AG04449 (cell line): Measurements from ENCODE around the gene CSK.
"Not testable (repeated sequence)": the region's sequence is repeated elsewhere in the genome, so short reads cannot be mapped to it uniquely, and the experiment has no call there.

Source experiments
- CTCF ChIA-PET: fragments of 350-600 bp; formaldehyde crosslinking; extraction: SDS; loops from one replicate; lab custom pipeline; 2021; ENCODE audit warnings: antibody characterized with exemption; lab: Yijun Ruan, JAX
- POLR2A ChIA-PET: fragments of 400-600, 350-600 bp; formaldehyde crosslinking; extraction: SDS; loops from one replicate; lab custom pipeline; 2020; ENCODE audit warnings: antibody characterized with exemption, inconsistent platforms; lab: Yijun Ruan, JAX
- DNase-seq: peaks from one replicate; pipeline ENCODE4 v3.0.0-alpha.2; 2010; ENCODE audit warnings: low read depth, low spot score
- H3K4me3 ChIP-seq: 2 replicates; pipeline ENCODE4 v1.5.1; 2011; ENCODE audit warnings: low read depth, mild to moderate bottlenecking, control low read depth, low read length
- TF ChIP-seq, protein P1 (sequence below): IDR thresholded peaks from one replicate; pipeline ENCODE4 v1.5.1; 2011; ENCODE audit warnings: mild to moderate bottlenecking, moderate library complexity, low read length, control low read depth, inconsistent platforms; ENCODE audit not compliant: insufficient read depth; ENCODE audit errors: missing control alignments

The CSK gene

DNA sequence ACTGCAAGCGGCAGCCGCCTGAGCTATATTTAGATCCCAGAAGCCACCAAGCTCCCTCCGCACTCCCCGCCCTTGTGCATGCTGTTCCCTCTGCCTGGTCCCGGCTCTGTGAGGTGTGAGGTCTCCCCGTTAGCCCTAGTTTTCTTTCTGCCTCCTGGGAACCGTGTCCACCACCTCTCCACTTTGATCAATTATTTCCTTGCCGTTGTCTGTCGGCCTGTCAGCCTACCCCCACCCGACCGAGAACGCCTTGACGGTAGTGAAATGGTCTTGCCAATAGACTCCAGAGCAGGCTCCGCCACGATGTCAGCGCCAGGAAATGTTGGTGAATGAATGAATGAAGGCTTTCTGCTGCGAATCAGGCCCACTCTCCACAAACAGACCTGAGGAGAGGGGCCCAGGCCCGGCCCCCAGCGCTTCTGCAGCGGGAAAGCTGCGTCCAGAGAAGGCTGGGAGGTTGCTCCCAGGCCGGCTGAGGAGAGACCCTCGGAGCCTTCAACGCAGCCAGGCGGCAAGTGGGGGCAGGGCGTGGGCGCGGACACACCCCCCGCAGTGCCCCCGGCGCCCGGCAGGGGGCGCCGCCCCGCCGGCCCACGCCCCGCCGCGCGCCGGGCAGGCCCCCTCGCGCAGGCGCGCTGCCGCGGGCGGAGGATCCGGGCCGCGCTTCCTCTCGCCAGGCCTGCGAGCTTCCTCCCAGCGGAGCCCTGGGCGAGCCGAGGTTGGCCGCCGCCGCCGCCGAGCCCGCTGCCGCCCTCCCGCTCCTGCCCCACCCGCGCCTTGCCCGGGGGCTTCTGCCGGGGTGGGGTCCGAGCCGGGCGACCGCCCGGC, at the start of gene CSK:
TSS of gene CSK (plus strand) at position 650 of the 828 bp plus-strand sequence. CDS start 16,218 bp downstream, outside the sequence.
- ChIA-PET CTCF (interaction anchor here (0.6 to 33.5 kb wide), 29 partner anchors 10 to 423 kb away, joined by 3 to 1672 read pairs (median 4); partner anchors contain the start of genes CLK3, CPLX3, FAM219B and MPI), POLR2A (interaction anchor here (0.6 to 1.2 kb wide), 2 partner anchors 125 to 214 kb away, joined by 3 to 6 read pairs; partner anchors contain the start of genes FAM219B and SCAMP5)
- H3K4me3 ChIP-seq, result peak within 1 kb of the TSS; percentile 78
- TF ChIP-seq, protein P1, sequence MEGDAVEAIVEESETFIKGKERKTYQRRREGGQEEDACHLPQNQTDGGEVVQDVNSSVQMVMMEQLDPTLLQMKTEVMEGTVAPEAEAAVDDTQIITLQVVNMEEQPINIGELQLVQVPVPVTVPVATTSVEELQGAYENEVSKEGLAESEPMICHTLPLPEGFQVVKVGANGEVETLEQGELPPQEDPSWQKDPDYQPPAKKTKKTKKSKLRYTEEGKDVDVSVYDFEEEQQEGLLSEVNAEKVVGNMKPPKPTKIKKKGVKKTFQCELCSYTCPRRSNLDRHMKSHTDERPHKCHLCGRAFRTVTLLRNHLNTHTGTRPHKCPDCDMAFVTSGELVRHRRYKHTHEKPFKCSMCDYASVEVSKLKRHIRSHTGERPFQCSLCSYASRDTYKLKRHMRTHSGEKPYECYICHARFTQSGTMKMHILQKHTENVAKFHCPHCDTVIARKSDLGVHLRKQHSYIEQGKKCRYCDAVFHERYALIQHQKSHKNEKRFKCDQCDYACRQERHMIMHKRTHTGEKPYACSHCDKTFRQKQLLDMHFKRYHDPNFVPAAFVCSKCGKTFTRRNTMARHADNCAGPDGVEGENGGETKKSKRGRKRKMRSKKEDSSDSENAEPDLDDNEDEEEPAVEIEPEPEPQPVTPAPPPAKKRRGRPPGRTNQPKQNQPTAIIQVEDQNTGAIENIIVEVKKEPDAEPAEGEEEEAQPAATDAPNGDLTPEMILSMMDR, result peak; percentile 57
- no peak for DNase-seq

DNA sequence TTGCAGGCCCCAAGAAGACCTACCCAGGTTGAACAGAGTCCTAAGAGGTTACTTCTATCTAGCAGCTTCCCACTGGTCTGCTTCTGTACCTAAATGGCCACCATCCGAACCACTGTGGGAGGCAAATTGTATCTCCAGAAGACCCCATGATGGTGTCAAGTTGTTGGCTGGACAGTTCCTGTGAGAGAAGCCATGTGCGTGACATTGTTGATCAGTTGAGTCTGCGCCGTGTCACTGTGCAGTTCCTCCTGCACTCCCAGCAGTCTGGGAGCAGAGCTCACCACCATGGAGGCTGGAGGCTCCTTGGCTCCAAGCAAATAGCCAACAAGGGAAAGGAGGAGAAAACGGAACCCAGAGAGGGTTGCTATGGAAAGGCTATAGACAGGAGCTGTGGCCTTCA, 49.0 kb upstream of the CSK start:
- ChIA-PET CTCF (interaction anchor here (1.3 kb wide), 1 partner anchor 37 kb away, joined by 3 read pairs; no protein-coding TSS in a partner anchor), POLR2A (no interaction called here)
- H3K4me3 ChIP-seq, result no peak overlapping the region
- TF ChIP-seq, protein P1, result no peak
- no peak for DNase-seq

DNA sequence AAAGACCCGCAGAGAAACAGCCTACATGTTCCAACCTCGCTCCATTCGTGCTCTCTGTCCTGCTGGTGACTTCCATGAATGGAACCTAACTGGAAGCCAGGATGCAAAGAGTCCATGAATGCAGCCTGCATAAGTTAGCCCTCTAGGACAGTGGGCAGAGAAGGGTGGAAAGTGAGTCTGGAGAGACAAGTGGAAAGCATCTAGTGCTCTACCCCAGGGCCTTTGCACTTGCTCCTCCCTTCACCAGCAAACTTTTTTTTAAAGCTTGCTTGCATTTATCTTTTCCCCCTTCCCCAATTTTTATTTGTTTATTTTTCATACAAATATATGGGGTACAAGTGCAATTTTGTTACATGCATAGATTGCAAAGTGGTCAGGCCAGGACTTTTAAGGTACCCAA, 48.6 kb upstream of the CSK start:
- DNase-seq, result no peak
- POLR2A ChIA-PET, result no interaction called here
- TF ChIP-seq, protein P1, result no peak
- CTCF ChIA-PET, result no interaction called here
- no peak overlapping the region for H3K4me3 ChIP-seq

GRCh38 chr15:74735305-74735704, 46.6 kb upstream of the CSK start:
- POLR2A ChIA-PET, result no interaction called here
- CTCF ChIA-PET, result interaction anchor here (1.2 to 2.2 kb wide), 3 partner anchors 34 to 81 kb away, joined by 3 to 7 read pairs (median 4); no protein-coding TSS in a partner anchor
- DNase-seq, result no peak
- H3K4me3 ChIP-seq, result no peak overlapping the region
- TF ChIP-seq, protein P1, result no peak

DNA sequence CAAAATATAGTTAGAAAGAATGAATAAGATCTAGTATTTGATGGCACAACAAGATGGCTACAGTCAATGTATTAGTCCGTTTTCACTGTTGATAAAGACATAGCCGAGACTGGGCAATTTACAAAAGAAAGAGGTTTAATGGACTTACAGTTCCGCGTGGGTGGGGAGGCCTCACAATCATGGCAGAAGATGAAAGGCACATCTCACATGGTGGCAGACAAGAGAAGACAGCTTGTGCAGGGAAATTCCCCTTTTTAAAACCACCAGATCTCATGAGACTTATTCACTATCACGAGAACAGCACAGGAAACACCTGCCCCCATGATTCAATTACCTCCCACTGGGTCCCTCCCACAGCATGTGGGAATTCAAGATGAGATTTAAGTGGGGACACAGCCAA, 43.6 kb upstream of the CSK start:
- H3K4me3 ChIP-seq, CTCF ChIA-PET, DNase-seq: not testable (repeated sequence)
- POLR2A ChIA-PET, result interaction anchor here (0.7 kb wide), 1 partner anchor 74 kb away, joined by 3 read pairs; the partner anchor contains the start of gene LMAN1L

- ChIA-PET CTCF (interaction anchor here (1.1 kb wide), 1 partner anchor 31 kb away, joined by 3 read pairs; no protein-coding TSS in a partner anchor), POLR2A (no interaction called here)
- no peak for DNase-seq
- TF ChIP-seq, protein P1, result no peak
- no peak overlapping the region for H3K4me3 ChIP-seq
Observed at GRCh38 chr15:74742422-74742821, 39.5 kb upstream of the CSK start.
